NCI-H187 (cell line): ENCODE data around the gene DLGAP1.
A peak's percentile ranks its signal among the peaks of the same experiment; 100 is the strongest.

Source experiments
- DNase-seq, 2 experiments: peaks; one replicate each; lab custom pipeline; 2025; lab: John Stamatoyannopoulos, UW

Gene DLGAP1

GRCh38 chr18:3691705-3692104 is 763.4 kb downstream of the DLGAP1 start:
- no peak for DNase-seq

- DNase-seq = no peak
These were observed 764.4 kb downstream of the DLGAP1 start for GRCh38 chr18:3690764-3691066.

DNA sequence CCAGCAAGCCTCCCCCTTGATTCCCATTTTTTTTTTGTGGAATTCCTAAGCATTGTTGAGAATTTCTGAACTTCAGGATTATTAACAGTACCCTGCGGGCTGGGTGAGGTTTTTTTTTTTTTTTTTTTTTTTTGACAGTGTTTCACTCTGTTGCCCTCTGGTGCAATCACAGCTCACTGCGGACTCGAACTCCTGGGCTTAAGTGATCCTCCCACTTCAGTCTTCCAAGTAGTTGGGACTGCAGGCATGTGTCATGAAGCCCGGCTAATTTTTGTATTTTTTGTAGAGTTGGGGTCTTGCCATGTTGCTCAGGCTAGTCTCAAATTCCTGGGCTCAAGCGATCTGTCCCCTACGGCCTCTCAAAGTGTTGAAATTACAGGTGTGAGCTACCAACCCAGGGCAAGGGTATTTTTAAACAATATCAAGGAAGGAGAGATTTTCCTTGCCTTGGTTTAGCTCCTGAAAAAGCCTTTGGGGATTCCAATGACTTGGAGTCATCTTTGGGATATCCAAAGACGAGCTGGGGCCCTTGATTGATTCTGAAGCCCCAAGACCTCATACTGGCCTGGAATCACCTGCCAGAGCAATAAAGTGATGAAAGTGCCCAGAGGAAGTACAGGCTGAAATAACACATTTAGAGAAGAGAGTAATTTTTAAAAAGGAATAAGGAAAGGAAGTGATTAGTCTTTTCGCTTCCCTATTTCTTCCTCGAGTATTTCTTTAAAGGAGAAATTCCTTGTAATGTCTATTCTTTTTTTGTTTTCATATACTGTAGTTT is 764.9 kb downstream of the DLGAP1 start:
- no peak for DNase-seq

DNA sequence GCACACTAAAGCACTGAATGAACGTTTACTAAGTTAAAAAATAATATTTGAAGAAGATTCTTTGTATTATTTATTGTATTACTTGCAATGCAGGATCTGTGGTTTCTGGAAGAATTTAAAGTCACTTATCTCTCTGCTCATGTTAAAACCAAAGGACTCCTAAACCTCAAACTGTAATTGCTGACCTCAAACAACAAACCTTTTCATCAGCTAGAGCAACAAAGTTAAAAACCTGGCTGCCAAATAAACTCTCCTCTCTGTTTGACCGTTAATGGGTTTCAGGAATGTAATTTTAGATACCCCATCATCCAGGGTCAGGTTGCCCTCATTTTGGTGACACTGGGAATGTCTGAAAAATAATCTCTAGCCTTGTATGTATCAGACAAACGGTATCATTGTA is 766.0 kb downstream of the DLGAP1 start:
- DNase-seq = no peak

GRCh38 chr18:3688690-3689089 is 766.4 kb downstream of the DLGAP1 start:
- DNase-seq = no peak

- no peak for DNase-seq
These were observed 771.6 kb downstream of the DLGAP1 start for GRCh38 chr18:3683483-3683882.

GRCh38 chr18:3682061-3682460 is 773.0 kb downstream of the DLGAP1 start:
- no peak for DNase-seq

DNA sequence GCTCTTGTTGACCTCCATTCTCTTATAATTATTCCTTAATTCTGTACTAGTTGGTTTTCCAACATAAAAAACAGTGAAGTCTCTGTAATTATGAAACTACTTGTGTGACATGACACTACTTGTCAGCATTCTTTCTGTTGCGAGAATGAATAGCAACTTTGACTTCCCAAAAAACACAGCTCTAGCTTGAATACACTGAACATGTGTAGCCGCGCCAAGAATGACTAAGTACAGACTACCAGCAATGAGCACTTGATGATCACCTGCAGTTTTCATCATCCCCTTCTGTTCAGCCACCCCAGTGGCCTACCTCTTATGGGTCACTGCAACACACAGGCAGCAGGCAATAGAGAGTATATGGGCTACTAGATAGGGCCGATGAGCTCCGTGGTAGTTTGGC is 775.9 kb downstream of the DLGAP1 start:
- DNase-seq = no peak

DNA sequence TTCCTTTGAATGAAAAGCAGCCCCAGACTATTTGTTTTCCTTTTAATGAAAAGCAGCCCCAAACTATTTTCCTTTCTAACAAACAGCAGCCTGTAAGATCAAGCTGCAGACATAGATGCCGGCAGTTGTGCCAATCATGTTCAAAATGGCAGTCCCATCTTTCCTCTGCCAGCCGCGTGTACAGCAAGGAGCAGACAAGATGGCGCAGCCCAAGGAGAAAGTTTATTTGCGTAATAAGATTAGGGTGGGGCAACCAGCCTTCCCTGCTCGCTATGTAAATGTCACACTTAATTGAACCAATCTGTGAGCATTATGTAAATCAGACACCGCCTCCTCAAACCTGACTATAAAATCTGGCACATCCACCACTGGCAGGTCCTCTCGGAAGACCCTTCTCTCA is 779.1 kb downstream of the DLGAP1 start:
- DNase-seq = no peak

DNA sequence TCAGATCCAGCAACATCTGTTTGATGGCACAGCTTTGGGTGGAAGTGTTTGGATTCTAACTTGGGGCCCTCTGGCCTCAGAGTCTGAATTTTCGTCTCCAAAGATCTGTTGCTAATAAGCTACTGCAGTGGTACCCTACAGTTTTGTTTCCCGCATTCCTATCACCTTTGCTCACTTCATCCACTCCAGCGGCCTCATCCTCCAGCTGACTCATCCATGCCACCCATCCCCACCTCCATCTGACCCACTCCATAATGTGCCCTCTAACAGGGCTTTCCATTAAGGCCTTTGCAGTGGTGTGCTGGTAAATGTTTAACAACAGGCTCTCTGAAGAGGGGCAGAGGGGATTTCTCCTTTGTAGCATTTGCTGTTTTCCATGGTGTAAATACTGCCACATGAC is 779.7 kb downstream of the DLGAP1 start:
- no peak for DNase-seq

- DNase-seq = peak in 1 of 2 experiments; percentile 24
These were observed 783.9 kb downstream of the DLGAP1 start for GRCh38 chr18:3671176-3671575.

GRCh38 chr18:3669376-3669775 is 785.7 kb downstream of the DLGAP1 start:
- no peak for DNase-seq

GRCh38 chr18:3667255-3668137 is 787.6 kb downstream of the DLGAP1 start:
- DNase-seq = no peak

DNA sequence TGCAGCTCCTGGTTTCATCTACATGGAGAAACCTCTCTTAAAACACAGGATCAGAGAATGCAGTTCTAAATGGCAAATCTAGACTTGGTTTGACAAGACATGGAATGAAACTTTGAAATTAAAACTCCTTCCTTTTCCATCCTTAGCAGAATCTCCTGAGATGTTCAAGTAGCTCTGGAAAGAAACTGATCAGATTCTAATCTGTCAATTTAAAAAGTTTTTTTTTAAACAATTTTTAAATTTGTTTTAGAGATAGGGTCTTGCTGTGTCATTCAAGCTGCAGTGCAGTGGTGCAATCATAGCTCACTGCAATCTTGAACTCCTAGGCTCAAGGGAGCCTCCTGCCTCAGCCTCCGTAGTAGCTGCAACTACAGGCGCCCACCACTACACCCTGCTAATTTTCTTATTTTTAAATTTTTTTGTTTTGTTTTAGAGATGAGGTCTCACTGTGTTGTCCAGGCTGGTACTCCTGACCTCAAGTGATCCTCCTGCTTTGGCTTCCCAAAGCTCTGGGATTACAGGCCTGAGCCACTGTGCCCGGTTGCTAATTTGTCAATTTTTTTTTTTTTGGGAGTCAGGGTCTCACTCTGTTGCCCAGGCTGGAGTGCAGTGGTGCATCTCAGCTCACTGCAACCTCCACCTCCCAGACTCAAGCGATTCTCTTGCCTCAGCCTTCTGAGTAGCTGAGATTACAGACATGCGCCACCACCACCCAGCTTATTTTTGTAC is 788.4 kb downstream of the DLGAP1 start:
- DNase-seq = no peak

DNA sequence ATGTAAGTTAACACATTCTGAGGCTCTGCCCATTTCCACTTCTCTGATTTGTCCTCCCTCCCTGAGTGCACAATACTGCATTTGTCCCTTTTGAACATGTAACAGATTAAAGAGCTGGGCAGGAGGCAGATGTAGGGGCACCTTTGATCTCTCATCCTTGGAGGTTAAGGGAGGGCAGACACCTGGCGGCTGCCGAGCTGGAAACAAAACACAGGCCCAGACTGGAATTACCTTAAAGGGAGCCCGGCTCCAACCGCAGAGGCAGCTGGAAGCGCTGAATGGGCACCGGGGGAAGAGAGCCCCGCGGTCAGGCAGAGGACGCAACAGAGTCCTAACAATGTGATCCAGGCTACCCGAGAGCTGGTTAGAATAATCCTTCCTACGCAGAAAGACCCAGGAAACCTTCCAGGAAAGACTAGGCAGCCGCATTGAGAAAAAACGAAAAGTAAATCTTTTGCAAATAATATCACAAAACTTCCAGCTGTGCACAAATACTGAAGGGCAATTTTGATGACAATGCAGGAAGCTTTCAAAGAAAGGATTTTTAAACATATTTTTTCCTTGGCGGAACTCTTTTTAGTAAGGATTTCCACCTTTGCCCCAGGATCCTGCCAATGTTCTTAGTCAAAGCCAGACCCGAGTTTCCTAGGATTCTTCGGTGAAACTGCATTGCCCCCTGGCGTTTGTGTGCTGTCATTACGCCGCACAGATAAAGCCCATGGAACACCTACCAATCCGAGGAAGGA is 789.2 kb downstream of the DLGAP1 start:
- peak; percentile 59 to 91 for DNase-seq

GRCh38 chr18:3665204-3665603 is 789.9 kb downstream of the DLGAP1 start:
- DNase-seq = no peak

DNA sequence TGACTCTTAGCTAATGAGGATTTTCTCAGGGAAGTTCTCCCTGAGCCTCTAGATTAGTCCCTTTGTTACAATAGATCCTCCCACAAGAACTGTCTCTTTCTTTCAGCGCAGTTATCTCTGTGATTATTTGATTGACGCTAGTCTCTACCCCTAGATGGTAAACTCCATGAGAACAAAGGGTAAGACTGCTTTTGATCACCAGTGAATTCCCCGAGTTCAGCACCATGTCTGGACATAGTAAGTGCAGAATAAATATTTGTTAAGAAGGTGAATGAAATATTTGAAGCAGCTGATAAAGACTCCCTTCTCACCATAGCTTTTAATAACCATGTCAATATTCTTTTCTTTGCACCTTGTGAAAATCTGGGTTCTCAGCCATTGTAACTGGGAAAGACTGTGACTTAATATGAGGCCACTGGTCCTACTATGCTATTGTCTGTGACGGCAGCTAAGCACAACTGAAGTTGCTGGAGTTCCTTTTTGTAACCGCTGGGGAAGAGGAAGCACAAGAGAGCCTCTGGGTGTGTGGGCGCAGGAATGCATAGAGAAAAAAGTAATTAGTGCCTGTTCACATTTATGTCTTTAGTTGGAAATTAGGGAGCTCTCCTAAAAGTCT is 790.4 kb downstream of the DLGAP1 start:
- no peak for DNase-seq

- no peak for DNase-seq
These were observed 791.1 kb downstream of the DLGAP1 start for GRCh38 chr18:3663870-3664512.

- DNase-seq = no peak
These were observed 793.1 kb downstream of the DLGAP1 start for GRCh38 chr18:3661989-3662388.

DNA sequence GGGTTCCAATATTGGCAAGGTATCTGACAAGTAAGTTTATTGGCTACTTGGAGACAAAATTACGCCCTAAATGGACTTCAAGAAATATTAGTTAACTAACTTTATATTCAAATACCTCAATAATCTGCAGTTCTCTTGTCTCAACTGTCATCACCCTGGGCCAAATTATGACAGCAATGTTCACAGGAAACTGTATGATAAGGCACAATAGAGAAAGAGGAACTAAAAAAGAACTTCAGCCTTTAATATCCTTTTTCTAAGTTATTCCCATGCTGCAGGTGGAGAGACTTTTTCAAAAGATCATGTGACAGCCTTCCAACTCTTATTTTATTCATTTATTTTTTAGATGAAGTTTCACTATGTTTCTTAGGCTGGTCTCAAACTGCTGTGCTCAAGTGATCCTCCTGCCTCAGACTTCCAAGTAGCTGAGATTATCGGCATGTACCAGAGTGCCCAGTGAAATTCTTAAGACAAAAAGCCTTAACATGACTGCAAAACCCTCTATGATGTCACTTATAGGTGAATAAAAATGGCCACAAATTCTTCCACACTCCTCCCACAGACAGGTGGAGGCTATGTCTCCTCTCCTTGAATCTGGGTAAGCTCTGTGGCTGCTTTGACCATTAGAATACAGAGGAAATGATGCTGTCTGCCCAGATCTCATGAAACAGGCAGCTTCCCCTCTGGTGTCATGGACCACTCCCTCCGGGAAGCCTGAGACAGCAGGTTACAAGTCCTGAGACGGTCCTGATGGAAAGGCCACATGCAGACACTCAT is 794.2 kb downstream of the DLGAP1 start:
- DNase-seq = no peak
